ENCODE measurements around the gene PLCL1.

GRCh38 chr2:197932374-197932773 is 128.0 kb downstream of the PLCL1 start:
- TF ChIP-seq CTCF (IDR thresholded peaks at IDR 0.05; ENCODE audit: low read depth, low read length) = no peak
- no peak for TF ChIP-seq POLR2A (IDR thresholded peaks at IDR 0.05; ENCODE audit: extremely low read depth, insufficient read length)
- TF ChIP-seq MYC (IDR thresholded peaks at IDR 0.05; ENCODE audit: low read depth, low read length) = no peak
